Neural progenitor cell (in vitro differentiated cells): Measurements from ENCODE around the gene SLC30A4. TPM values are rescaled to one million over a fixed set of nuclear protein-coding genes. Genes with fewer than 3 reads are reported as not detected.

Experiments used
- DNase-seq: peaks from one replicate; pipeline ENCODE4 v3.0.0-alpha.2; 2016; ENCODE audit warnings: low spot score
- H2AFZ ChIP-seq: fragments of 200-600 bp; sonication (generic); replicated peaks from 2 replicates; pipeline ENCODE4 v1.6.1; 2016; ENCODE audit warnings: antibody characterized with exemption
- H3F3A ChIP-seq: fragments of 200-600 bp; sonication (generic); 2 replicates; pipeline ENCODE4 v1.6.1; 2016; ENCODE audit warnings: antibody characterized with exemption, low read depth
- H3K27ac ChIP-seq: fragments of 200-600 bp; sonication (generic); 2 replicates; pipeline ENCODE4 v1.5.1; 2016; ENCODE audit warnings: mild to moderate bottlenecking
- H3K27me3 ChIP-seq: fragments of 200-600 bp; sonication (generic); 2 replicates; pipeline ENCODE4 v1.6.1; 2016; ENCODE audit warnings: mild to moderate bottlenecking, moderate library complexity
- H3K36me3 ChIP-seq: fragments of 200-600 bp; sonication (generic); 2 replicates; pipeline ENCODE4 v1.5.1; 2016
- H3K4me1 ChIP-seq: fragments of 200-600 bp; sonication (generic); 2 replicates; pipeline ENCODE4 v1.6.1; 2016; ENCODE audit warnings: mixed run types
- H3K4me2 ChIP-seq: fragments of 200-600 bp; sonication (generic); 2 replicates; pipeline ENCODE4 v1.6.1; 2016
- H3K4me3 ChIP-seq: fragments of 200-600 bp; sonication (generic); 2 replicates; pipeline ENCODE4 v1.5.1; 2016
- H3K79me2 ChIP-seq: fragments of 200-600 bp; sonication (generic); 2 replicates; pipeline ENCODE4 v1.6.1; 2016; ENCODE audit warnings: low read depth
- H3K9ac ChIP-seq: fragments of 200-600 bp; sonication (generic); 2 replicates; pipeline ENCODE4 v1.6.1; 2016
- H3K9me3 ChIP-seq: fragments of 200-600 bp; sonication (generic); 2 replicates; pipeline ENCODE4 v1.5.1; 2016; ENCODE audit warnings: low read depth
- H4K20me1 ChIP-seq: fragments of 200-600 bp; sonication (generic); 2 replicates; pipeline ENCODE4 v1.6.1; 2016; ENCODE audit warnings: low read depth
- H3K27ac Mint-ChIP-seq: 3 replicates; pipeline ENCODE4 v1.8.0; 2021; ENCODE audit warnings: mixed read lengths
- H3K27me3 Mint-ChIP-seq: 2 replicates; pipeline ENCODE4 v1.8.0; 2022; ENCODE audit warnings: low read depth, mild to moderate bottlenecking, inconsistent platforms, moderate library complexity, mixed read lengths; ENCODE audit not compliant: insufficient read depth
- H3K36me3 Mint-ChIP-seq: 3 replicates; pipeline ENCODE4 v1.8.0; 2021; ENCODE audit warnings: mixed read lengths
- H3K4me1 Mint-ChIP-seq: 3 replicates; pipeline ENCODE4 v1.8.0; 2021; ENCODE audit warnings: mixed read lengths
- H3K4me3 Mint-ChIP-seq: 3 replicates; pipeline ENCODE4 v1.8.0; 2021; ENCODE audit warnings: mild to moderate bottlenecking, moderate library complexity, mixed read lengths
- H3K9me3 Mint-ChIP-seq: 3 replicates; pipeline ENCODE4 v1.8.0; 2020; ENCODE audit warnings: mixed read lengths
- CTCF ChIP-seq: fragments of 200-600 bp; sonication (generic); IDR thresholded peaks from 2 replicates; pipeline ENCODE4 v1.5.1; 2017; ENCODE audit warnings: antibody characterized with exemption, mild to moderate bottlenecking
- EZH2 ChIP-seq: fragments of 200-600 bp; sonication (generic); IDR thresholded peaks from 2 replicates; pipeline ENCODE4 v1.6.1; 2017; ENCODE audit warnings: antibody characterized with exemption, mild to moderate bottlenecking, moderate library complexity
- EZH2phosphoT487 ChIP-seq: fragments of 200-600 bp; sonication (generic); IDR thresholded peaks from 2 replicates; pipeline ENCODE4 v1.6.1; 2017; ENCODE audit warnings: antibody characterized with exemption
- total RNA-seq: library from RNA; depleted of rRNA; stranded (reverse); fragments of >200 nt; gene quantifications from 2 replicates; pipeline ENCODE4 v1.2.3, GENCODE V29; 2015; ENCODE audit warnings: low replicate concordance

Gene SLC30A4
- total RNA-seq, 1 donor from 2014 or later, result 0.02 TPM

GRCh38 chr15:45471151-45471550, 51.4 kb downstream of the SLC30A4 start:
- H4K20me1 ChIP-seq, result no peaks in the 10 kb centered on the region
- H3K4me1 ChIP-seq, result peaks cover 14% of the 10 kb centered on the region
- H3K36me3 Mint-ChIP-seq, result no peaks in the 10 kb centered on the region
- no peaks in the 10 kb centered on the region for H3K9me3 ChIP-seq
- H3K9me3 Mint-ChIP-seq, result no peaks in the 10 kb centered on the region
- no peak overlapping the region for H3K4me2 ChIP-seq
- H3K79me2 ChIP-seq, result no peaks in the 10 kb centered on the region
- no peak overlapping the region for H3K9ac ChIP-seq
- H3K27me3 ChIP-seq, result peaks cover 100% of the 10 kb centered on the region
- no peak for DNase-seq
- H3K36me3 ChIP-seq, result no peaks in the 10 kb centered on the region
- TF ChIP-seq EZH2, result no peak
- TF ChIP-seq EZH2phosphoT487, result no peak
- TF ChIP-seq CTCF, result no peak
- no peak overlapping the region for H3K27ac ChIP-seq
- H2AFZ ChIP-seq, result no peak overlapping the region
- H3F3A ChIP-seq, result no peaks in the 10 kb centered on the region
- H3K4me3 ChIP-seq, result no peak overlapping the region
- H3K4me1 Mint-ChIP-seq, result peaks cover 8% of the 10 kb centered on the region
- H3K27me3 Mint-ChIP-seq, result peaks cover 13% of the 10 kb centered on the region
- no peak overlapping the region for H3K27ac Mint-ChIP-seq
- no peak overlapping the region for H3K4me3 Mint-ChIP-seq

GRCh38 chr15:45469441-45469840, 53.1 kb downstream of the SLC30A4 start:
- Histone ChIP-seq H3K4me1 (peaks cover 14% of the 10 kb centered on the region), H3K79me2 (no peaks in the 10 kb centered on the region), H3K9me3 (no peaks in the 10 kb centered on the region), H3K4me3 (no peak overlapping the region), H3K4me2 (no peak overlapping the region), H3F3A (no peaks in the 10 kb centered on the region), H3K36me3 (no peaks in the 10 kb centered on the region), H2AFZ (no peak overlapping the region), H3K27me3 (peaks cover 93% of the 10 kb centered on the region), H4K20me1 (no peaks in the 10 kb centered on the region), H3K27ac (no peak overlapping the region), H3K9ac (no peak overlapping the region)
- H3K27ac Mint-ChIP-seq, result no peak overlapping the region
- H3K4me3 Mint-ChIP-seq, result no peak overlapping the region
- peaks cover 3% of the 10 kb centered on the region for H3K9me3 Mint-ChIP-seq
- no peak for TF ChIP-seq EZH2
- no peak for TF ChIP-seq CTCF
- no peak for TF ChIP-seq EZH2phosphoT487
- DNase-seq, result no peak
- H3K27me3 Mint-ChIP-seq, result peaks cover 16% of the 10 kb centered on the region
- H3K36me3 Mint-ChIP-seq, result no peaks in the 10 kb centered on the region
- peaks cover 8% of the 10 kb centered on the region for H3K4me1 Mint-ChIP-seq

- Histone ChIP-seq H3F3A (no peaks in the 10 kb centered on the region), H3K9ac (no peak overlapping the region), H2AFZ (no peak overlapping the region), H3K36me3 (no peaks in the 10 kb centered on the region), H3K4me2 (no peak overlapping the region), H3K4me1 (peaks cover 14% of the 10 kb centered on the region), H3K27ac (no peak overlapping the region), H4K20me1 (no peaks in the 10 kb centered on the region), H3K27me3 (peaks cover 93% of the 10 kb centered on the region), H3K79me2 (no peaks in the 10 kb centered on the region), H3K4me3 (no peak overlapping the region), H3K9me3 (no peaks in the 10 kb centered on the region)
- no peak for DNase-seq
- Mint-ChIP-seq H3K9me3 (peaks cover 6% of the 10 kb centered on the region), H3K27me3 (peaks cover 17% of the 10 kb centered on the region), H3K4me3 (no peak overlapping the region), H3K36me3 (no peaks in the 10 kb centered on the region), H3K4me1 (peaks cover 8% of the 10 kb centered on the region), H3K27ac (no peak overlapping the region)
- TF ChIP-seq EZH2 (no peak), EZH2phosphoT487 (no peak), CTCF (no peak)
These were observed 53.5 kb downstream of the SLC30A4 start for GRCh38 chr15:45469027-45469426.
